ENCODE data around the gene INS.

Gene INS

DNA sequence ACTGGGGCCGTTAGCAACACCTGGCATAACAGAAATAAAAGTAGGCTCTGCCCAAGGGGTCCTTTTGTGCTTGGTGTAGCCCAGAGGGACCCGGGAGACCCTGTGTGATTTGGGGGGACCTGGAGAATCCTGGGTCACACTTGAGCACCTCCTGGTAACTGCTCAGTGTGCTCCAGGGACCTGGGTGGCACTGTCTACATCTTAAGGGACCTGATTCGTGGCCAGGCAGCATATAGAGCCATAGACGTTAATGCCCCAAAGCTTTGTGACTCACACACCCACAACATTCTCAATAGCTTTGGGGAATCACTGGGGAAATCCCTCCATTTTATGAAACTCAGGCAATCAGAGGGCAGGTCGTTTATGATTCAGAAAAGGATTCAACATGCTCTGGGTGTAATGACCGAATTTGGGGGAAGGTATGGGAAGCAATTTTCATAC is 18.2 kb downstream of the INS start:
- Histone ChIP-seq H3K9me3 (no peaks in the 10 kb centered on the region), H3K27ac (no peak overlapping the region), H3K27me3 (peaks cover 100% of the 10 kb centered on the region), H3K36me3 (no peaks in the 10 kb centered on the region), H3K9ac (no peak overlapping the region), H3K4me3 (no peak overlapping the region), H3K4me1 (peaks cover 12% of the 10 kb centered on the region; the same call in 1 of the 2 replicates), H4K20me1 (peaks cover 73% of the 10 kb centered on the region), H3K4me2 (no peak overlapping the region)
- TF ChIP-seq Cebpa-rat (IDR thresholded peaks at IDR 0.05), result no peak

DNA sequence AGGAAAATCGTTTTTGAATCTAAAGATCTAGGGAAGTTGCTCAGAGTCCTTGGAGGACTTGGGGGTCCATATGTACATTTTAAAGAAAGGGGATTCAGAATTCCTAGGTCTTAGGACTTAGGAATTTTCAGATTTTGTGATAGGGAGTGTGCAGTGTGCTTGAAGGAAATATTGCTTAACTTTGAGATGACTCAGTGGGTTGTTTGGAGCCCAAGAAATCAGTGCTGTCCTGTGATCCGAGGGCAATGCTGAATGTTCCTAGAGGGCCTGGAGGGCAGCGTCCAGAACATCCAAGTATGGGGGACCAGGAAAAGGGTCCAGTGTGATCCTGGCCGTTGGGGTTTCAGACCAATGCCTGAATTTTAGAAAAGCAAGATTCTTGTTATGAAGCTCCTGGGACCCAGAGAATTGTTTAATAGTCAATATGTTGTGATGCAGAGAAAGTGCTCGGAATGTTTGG is 18.7 kb downstream of the INS start:
- Histone ChIP-seq H4K20me1 (peaks cover 70% of the 10 kb centered on the region), H3K27me3 (peaks cover 100% of the 10 kb centered on the region), H3K4me3 (no peak overlapping the region), H3K9me3 (no peaks in the 10 kb centered on the region), H3K9ac (no peak overlapping the region), H3K27ac (no peak overlapping the region), H3K36me3 (no peaks in the 10 kb centered on the region), H3K4me1 (peaks cover 9% of the 10 kb centered on the region; the same call in 1 of the 2 replicates), H3K4me2 (no peak overlapping the region)
- no peak for TF ChIP-seq Cebpa-rat (IDR thresholded peaks at IDR 0.05)

DNA sequence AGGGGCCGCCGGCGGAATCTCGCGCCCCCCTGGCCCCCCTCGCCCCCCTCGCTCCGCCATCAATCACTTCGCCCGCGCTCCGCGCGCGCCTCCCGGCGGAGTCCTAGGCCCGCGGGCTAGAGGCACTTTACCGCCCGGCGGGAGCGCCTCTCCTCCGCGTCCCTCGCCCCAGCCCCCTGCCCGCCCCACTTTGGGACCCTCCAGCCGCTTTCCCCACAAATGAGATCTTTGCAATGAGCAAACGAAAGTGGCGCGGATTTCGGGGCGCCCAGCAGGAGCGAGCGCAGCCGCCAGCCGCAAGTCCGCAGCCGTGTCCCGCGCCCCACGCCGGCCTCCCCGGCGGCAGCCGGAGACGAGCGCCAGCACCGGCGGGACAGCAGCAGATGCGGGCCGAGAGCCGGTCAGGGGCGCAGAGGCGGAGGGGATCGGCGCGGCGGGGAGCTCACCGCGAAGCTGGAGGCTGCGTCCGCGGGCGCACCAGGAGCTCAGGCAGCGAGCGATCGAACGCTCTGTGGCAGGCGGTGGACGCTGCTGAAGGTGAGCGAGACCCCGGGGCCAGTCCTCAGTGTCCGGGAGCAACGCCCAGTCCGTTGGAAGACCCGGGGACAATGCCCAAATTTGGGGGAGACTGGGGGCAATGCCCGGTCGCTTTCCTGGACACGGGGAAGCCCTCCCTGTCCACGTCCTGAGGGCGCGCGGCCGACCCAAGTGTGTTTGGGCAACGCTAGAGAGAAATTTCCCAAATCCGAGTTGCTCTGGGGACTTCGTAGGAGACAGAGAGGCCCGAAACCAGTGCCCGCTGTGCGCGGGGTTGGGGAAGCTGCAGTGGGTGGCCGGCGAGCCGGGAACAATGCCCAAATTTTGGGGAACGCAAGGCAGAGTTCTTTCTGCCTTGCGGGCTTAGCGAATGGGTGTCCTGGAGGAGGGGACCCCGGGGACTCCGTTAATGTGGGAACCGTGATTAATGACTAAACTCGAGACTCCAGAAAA is 20.3 kb downstream of the INS start:
- H3K36me3 ChIP-seq, result no peaks in the 10 kb centered on the region
- H3K27ac ChIP-seq, result no peak overlapping the region
- H3K4me2 ChIP-seq, result no peak overlapping the region
- no peaks in the 10 kb centered on the region for H3K9me3 ChIP-seq
- no peak overlapping the region for H3K9ac ChIP-seq
- H3K4me3 ChIP-seq, result no peak overlapping the region
- no peak for TF ChIP-seq Cebpa-rat (IDR thresholded peaks at IDR 0.05)
- H4K20me1 ChIP-seq, result peaks cover 68% of the 10 kb centered on the region
- peaks cover 5% of the 10 kb centered on the region; the same call in 1 of the 2 replicates for H3K4me1 ChIP-seq
- peaks cover 100% of the 10 kb centered on the region for H3K27me3 ChIP-seq

DNA sequence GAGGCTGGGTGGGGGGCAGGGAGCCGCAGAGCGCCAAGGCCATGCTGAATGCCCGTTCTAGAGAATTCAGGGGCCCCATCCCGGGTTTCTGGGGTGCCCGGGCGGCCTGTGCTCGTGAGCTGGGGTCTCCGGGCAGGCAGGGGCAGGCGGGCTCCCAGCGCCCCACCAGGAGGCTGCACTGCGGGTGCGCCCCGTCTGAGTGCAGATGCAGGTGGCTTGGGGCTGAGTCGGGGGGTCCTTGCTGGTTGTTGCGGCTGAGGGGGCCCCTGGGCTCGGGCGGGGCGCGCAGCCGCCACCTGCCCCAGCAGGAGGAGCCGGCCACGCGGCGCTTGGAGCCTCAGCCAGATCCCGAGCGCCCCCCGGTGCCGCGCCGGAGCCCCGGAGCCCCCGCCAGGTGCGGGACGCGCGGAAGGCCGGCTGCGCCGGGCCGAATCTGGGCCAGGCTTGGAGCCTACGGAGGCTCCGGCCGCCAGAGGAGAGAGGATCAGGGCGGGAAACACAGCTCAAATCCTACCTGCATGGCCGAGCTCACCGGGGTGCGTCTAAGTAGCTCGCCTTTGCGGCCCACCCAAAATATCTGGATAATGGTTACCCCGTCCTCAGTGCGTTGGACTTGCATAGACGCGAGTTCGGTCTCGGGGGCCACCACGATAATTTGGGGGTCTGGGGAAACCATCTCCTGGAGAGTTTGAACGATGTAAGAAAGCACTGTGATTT is 21.2 kb downstream of the INS start:
- no peak for TF ChIP-seq Cebpa-rat (IDR thresholded peaks at IDR 0.05)
- H3K4me1 ChIP-seq, result peaks cover 5% of the 10 kb centered on the region; the same call in 1 of the 2 replicates
- peaks cover 67% of the 10 kb centered on the region for H4K20me1 ChIP-seq
- no peak overlapping the region for H3K4me2 ChIP-seq
- peaks cover 100% of the 10 kb centered on the region for H3K27me3 ChIP-seq
- no peaks in the 10 kb centered on the region for H3K9me3 ChIP-seq
- H3K36me3 ChIP-seq, result no peaks in the 10 kb centered on the region
- H3K4me3 ChIP-seq, result no peak overlapping the region
- no peak overlapping the region for H3K9ac ChIP-seq
- H3K27ac ChIP-seq, result no peak overlapping the region

DNA sequence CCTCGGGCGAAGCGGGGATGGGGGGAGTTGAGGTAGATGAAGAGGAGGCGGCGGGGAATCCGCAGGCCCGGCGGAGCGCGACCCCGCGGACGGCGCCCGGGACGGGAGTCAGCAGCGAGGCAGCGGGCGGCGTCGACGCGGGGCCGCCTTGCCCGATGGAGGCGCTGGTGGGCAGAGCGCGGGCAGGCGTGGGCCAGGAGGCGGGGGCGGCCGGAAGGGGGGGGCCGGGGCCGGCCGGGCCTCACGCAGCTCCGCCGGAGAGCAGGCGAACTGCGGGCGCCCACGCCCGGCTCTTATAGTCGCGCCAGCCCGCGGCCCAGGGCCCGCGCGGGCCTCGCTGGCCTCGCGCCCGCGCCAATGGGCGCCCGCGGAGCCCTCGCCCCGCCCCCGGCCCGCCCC is 21.9 kb downstream of the INS start, which contains the start of gene IGF2:
Gene IGF2 (minus strand): TSS at position 267 of the 399 bp plus-strand sequence. CDS start 3,866 bp downstream, outside the sequence.
- Histone ChIP-seq H3K4me2 (no peak within 1 kb of the TSS), H3K27me3 (peaks cover 100% of the 10 kb centered on the region), H3K36me3 (no peaks in the 10 kb centered on the region), H3K27ac (no peak within 1 kb of the TSS), H4K20me1 (peaks cover 69% of the 10 kb centered on the region), H3K9ac (no peak within 1 kb of the TSS), H3K4me3 (no peak within 1 kb of the TSS), H3K9me3 (no peaks in the 10 kb centered on the region), H3K4me1 (peaks cover 5% of the 10 kb centered on the region; the same call in 1 of the 2 replicates)
- no peak for TF ChIP-seq Cebpa-rat (IDR thresholded peaks at IDR 0.05)

DNA sequence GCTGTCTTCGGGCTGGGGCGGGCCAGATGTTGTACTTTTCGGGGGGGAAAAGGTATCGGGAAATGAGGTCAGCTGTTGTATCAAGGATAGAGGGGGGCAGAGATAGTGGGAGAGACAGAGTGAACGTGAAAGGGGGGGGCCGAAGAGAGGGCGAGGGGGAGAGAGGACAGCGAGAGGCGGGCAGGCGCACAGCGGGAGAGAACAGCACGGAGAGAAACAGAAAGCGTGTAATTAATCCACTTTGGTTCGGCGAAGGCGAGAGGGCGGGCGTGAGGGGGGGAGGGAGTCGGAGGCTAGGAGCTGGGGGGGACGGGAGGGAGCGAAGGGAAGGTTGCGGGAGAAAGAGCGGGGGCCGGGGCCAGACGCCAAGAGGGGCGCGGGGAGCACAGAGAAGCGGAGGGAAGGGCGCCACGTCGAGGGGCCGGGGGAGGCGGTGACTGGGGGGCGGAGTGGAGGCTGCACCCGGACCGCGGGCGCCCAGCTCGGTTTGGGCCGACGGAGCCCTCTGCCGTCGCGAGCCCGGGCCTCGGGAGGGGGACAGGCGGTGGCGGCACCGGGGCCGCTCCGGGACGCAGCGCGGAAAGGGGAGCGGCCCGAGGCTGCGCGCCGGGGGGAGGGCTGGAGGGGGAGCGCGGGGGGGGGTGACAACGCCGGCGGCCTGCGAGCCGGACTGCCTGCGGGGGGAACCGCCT is 22.4 kb downstream of the INS start:
- H3K27ac ChIP-seq, result no peak overlapping the region
- H3K4me1 ChIP-seq, result peaks cover under 1% of the 10 kb centered on the region; the same call in 1 of the 2 replicates
- no peak for TF ChIP-seq Cebpa-rat (IDR thresholded peaks at IDR 0.05)

DNA sequence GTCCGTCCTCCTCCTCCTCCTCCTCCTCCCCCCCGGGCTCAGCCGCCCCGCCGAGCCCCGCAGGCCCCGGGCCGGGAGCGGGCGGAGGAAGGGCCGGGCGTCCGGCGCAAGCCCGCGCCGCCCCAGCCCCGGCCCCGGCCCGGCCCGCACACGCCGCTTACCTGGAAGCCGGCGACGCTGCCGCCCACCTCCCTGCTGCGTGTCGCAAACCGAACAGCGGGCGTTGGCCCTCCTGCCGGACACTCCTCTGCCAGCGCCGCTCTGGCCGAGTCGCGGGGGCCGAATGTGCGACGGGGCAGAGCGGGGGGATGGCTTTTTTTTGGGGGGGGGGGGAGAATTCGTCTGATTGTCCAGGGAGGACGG is 23.0 kb downstream of the INS start:
- H4K20me1 ChIP-seq, result peaks cover 72% of the 10 kb centered on the region
- no peak for TF ChIP-seq Cebpa-rat (IDR thresholded peaks at IDR 0.05)
- no peak overlapping the region for H3K4me3 ChIP-seq
- no peak overlapping the region for H3K9ac ChIP-seq
- H3K9me3 ChIP-seq, result no peaks in the 10 kb centered on the region
- no peak overlapping the region for H3K4me2 ChIP-seq
- no peaks in the 10 kb centered on the region for H3K36me3 ChIP-seq
- peaks cover 100% of the 10 kb centered on the region for H3K27me3 ChIP-seq
- no peak overlapping the region for H3K27ac ChIP-seq
- no peaks in the 10 kb centered on the region for H3K4me1 ChIP-seq

More for the DNA sequence above, 22.4 kb downstream of the INS start:
- Histone ChIP-seq H3K27me3 (peaks cover 100% of the 10 kb centered on the region), H3K9ac (no peak overlapping the region), H3K4me3 (no peak overlapping the region), H3K36me3 (no peaks in the 10 kb centered on the region), H3K4me2 (no peak overlapping the region), H4K20me1 (peaks cover 69% of the 10 kb centered on the region), H3K9me3 (no peaks in the 10 kb centered on the region)

DNA sequence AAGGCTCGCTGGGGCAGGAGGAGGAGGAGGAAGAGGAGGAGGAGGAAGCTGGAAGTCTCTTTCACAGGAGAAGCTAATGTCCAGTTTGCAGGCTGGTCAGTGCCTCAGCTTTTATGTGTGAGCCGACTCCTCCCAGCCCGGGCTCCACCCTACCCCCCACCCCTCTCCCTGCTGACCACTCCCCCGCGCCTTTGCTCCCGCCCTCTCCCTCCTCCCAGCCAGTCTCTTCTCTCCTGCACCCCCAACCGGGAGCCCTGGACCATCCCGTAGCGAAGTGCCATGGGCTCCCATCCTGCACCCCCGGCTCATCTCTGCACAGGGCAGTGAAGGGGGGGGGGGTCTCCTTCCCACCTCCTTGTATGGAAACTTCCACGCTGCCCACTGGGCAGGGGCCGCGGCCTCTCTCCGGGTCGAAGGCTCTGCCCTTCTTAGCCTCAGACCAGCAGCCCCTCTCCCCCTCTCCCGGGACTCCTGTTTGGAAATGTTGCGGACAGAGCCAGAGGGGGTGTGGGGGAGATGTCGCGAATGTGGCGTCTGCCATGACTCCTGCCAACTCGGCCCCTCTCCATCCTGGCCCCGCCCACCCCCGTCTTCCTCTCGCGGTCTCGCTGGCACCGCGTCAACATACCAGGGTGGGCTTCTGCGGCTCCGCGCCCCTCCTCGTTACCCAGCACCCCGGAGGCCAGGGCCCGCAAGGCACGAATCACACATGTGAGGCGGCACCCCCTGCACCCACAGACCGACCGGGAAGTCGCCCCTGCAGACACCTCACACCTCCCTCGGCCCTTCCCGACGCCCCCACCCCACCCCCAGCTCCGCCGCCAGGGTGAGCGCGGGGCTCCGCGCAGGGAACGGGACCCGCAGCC is 23.6 kb downstream of the INS start:
- H3K9me3 ChIP-seq, result no peaks in the 10 kb centered on the region
- no peak for TF ChIP-seq Cebpa-rat (IDR thresholded peaks at IDR 0.05)
- no peak overlapping the region for H3K27ac ChIP-seq
- H3K4me2 ChIP-seq, result no peak overlapping the region
- H3K4me3 ChIP-seq, result no peak overlapping the region
- H3K27me3 ChIP-seq, result peaks cover 100% of the 10 kb centered on the region
- H4K20me1 ChIP-seq, result peaks cover 67% of the 10 kb centered on the region
- H3K36me3 ChIP-seq, result no peaks in the 10 kb centered on the region
- no peak overlapping the region for H3K9ac ChIP-seq
- H3K4me1 ChIP-seq, result no peaks in the 10 kb centered on the region

DNA sequence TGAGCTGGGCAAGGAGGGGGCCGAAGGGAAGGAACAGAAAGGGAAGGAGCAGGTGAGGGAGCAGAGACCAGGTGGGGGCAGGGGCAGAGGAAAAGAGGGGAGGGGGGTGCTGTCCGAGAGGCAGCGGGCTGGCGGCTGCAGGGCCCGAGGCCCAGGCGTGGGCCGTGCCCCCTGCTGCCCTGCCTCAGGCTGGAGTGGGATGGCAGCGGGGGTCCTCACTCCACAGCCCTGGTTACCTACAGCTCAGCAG is 24.1 kb downstream of the INS start:
- Histone ChIP-seq H3K36me3 (no peaks in the 10 kb centered on the region), H3K4me2 (no peak overlapping the region), H3K27ac (no peak overlapping the region), H3K9me3 (no peaks in the 10 kb centered on the region), H3K9ac (no peak overlapping the region), H3K4me1 (peaks cover 4% of the 10 kb centered on the region; the same call in 1 of the 2 replicates), H3K4me3 (no peak overlapping the region), H4K20me1 (peaks cover 61% of the 10 kb centered on the region), H3K27me3 (peaks cover 100% of the 10 kb centered on the region)
- TF ChIP-seq Cebpa-rat (IDR thresholded peaks at IDR 0.05), result no peak

Data from BLaER1 (cell line).